ENCODE measurements around the gene IDH3G.

IDH3G gene

GRCh38 chrX:153784325-153784967 lies 9.7 kb downstream of the IDH3G start:
- DNase-seq = no peak

GRCh38 chrX:153783378-153784013 lies 10.7 kb downstream of the IDH3G start:
- DNase-seq = no peak

- DNase-seq = no peak
Observed at GRCh38 chrX:153782871-153783270, 11.3 kb downstream of the IDH3G start.

GRCh38 chrX:153782313-153782712 lies 11.9 kb downstream of the IDH3G start:
- no peak for DNase-seq

- no peak for DNase-seq
Observed at GRCh38 chrX:153781428-153782047, 12.6 kb downstream of the IDH3G start.

- no peak for DNase-seq
Observed at GRCh38 chrX:153780678-153781427, 13.3 kb downstream of the IDH3G start, which contains the start of gene SRPK3. Gene SRPK3, plus strand, starts transcription at chrX:153781041. Its CDS starts 46 bp downstream, at chrX:153781087.

- no peak for DNase-seq
Observed at GRCh38 chrX:153779891-153780677, 14.1 kb downstream of the IDH3G start.

GRCh38 chrX:153778684-153779101 lies 15.5 kb downstream of the IDH3G start:
- no peak for DNase-seq

- no peak for DNase-seq
Observed at GRCh38 chrX:153778181-153778580, 16.0 kb downstream of the IDH3G start.

- no peak for DNase-seq
Observed at GRCh38 chrX:153777261-153778090, 16.7 kb downstream of the IDH3G start.

GRCh38 chrX:153776611-153777045 lies 17.5 kb downstream of the IDH3G start:
- no peak for DNase-seq

GRCh38 chrX:153776120-153776599 lies 18.0 kb downstream of the IDH3G start:
- DNase-seq = no peak

- no peak for DNase-seq
Observed at GRCh38 chrX:153775293-153776119, 18.7 kb downstream of the IDH3G start.

GRCh38 chrX:153774576-153775292 lies 19.4 kb downstream of the IDH3G start:
- no peak for DNase-seq

- DNase-seq = no peak
Observed at GRCh38 chrX:153773741-153774575, 20.2 kb downstream of the IDH3G start.

- DNase-seq = no peak
Observed at GRCh38 chrX:153773218-153773611, 21.0 kb downstream of the IDH3G start.

GRCh38 chrX:153772316-153773217 lies 21.6 kb downstream of the IDH3G start:
- DNase-seq = no peak

Data from CD4-positive, alpha-beta T cell treated with Interleukin-4 for 4 hours (primary cell).